Activated CD8-positive, alpha-beta memory T cell treated with anti-CD3 and anti-CD28 coated beads, Interleukin-2, amount 50 U/mL, for 4 hours (primary cell): Measurements from ENCODE around the gene SH3BGRL2.
"Not testable (repeated sequence)": the region's sequence is repeated elsewhere in the genome, so short reads cannot be mapped to it uniquely, and the experiment has no call there.

ENCODE experiments used
- DNase-seq: peaks from one replicate; pipeline ENCODE4 v3.0.0-alpha.2; 2020

The SH3BGRL2 gene

DNA sequence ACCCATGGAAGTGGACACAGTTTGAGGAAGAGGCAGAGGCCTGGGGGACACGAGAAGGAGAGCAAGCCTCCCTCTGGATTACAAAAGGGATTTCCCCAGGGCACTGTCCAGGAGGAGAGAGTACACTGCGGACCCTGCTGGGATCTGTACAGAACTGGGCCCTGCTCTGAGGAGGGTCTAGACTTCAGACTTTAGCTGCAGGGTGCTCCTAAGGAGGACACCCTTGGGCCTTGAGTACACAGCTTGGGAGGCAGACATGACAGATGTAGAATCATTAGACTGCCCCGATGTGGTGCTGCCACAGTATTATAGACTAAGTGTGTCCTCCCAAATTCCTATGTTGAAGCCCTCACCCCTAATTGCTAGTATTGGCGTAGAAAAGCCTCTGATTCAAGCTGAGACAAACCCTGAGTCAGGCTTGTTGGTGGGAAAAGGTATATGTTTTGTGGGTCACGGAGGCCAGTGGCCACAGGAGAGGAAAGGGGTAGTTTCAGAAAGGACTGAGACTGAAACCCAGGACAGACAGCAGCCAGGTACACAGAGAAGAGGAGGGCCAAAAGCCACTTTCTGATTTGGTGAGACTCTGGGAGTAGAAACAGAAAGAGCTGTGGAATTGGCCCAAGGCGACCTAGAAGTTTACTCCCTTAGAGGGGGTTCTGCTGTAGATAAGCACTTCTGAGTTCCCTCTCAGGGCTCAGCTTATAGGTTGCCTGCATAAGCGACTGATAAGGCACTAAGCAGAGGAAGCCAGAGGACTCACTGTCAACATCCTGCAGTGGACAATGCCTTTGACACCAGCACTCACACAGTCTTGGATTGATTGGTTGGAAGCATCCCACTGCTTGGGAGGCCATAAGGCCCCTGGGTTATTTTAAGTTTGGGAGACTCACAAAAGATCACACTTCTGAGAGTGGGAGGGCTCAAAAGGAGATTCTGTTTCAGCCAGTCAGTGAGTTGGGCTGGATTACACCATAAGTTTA lies 16.5 kb upstream of the SH3BGRL2 start:
- no peak for DNase-seq

DNA sequence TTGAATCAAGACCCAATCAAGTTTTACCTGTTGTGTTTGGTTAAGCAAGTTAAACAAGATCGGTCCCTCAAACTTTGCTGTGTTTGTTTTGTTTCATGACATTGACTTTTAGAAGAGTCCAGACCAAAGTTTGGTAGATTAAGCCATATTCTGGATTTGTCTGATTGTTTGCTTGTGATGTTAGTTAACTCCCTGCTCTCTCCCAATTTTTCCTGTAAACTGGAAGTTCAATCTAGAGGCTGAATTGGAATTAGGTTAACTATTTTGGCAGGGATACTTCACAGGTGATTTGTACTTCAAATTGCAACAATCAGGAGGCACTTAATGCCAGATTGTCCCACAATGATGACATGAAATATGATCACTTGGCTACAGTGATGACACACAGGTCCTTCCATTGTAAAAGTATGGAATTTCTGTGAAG lies 13.6 kb upstream of the SH3BGRL2 start:
- no peak for DNase-seq

GRCh38 chr6:79618425-79618824 lies 12.7 kb upstream of the SH3BGRL2 start:
- not testable (repeated sequence) for DNase-seq

- DNase-seq: no peak
Observed at GRCh38 chr6:79621579-79621978, 9.6 kb upstream of the SH3BGRL2 start.

DNA sequence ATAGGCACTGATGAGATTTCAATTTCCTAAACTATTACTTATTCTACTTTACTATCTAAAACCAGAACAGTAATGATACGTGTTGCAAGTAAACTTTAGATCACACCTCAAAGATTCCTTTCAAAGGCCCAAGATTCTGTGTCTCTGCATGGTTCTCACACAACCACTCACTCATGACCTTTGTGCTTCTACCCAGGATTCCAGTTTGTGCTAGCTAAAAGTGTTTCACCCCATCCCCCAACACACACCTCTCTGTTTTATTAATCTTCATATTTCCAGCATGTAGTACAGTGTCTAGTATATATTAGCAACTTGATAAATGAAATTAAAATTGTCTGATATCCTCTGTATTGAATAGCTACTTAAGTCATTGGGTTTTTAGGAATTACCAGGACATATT lies 8.8 kb upstream of the SH3BGRL2 start:
- no peak for DNase-seq

- no peak for DNase-seq
Observed at GRCh38 chr6:79623106-79623505, 8.0 kb upstream of the SH3BGRL2 start.

DNA sequence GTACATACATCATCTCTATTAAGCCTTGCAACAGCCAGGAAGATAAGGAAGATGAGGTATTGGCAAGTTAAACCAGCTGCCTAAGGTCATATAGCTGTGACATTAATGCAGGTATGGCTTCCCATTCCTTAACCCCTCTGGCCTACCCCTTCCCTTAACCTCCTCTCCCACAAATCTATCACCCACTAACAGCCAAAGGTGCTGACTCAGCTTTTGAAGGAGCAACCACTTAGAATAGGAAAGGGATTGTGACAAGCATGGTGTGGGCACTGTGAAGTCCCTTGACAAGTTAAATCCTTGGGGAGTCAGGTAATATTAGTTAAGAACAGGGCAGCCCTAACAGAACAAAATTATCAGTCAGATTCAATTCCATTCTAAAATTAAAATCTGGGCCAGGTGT lies 5.4 kb upstream of the SH3BGRL2 start:
- DNase-seq: no peak

- DNase-seq: no peak
Observed at GRCh38 chr6:79626811-79627210, 4.3 kb upstream of the SH3BGRL2 start.

- no peak for DNase-seq
Observed at GRCh38 chr6:79627422-79627821, 3.7 kb upstream of the SH3BGRL2 start.

DNA sequence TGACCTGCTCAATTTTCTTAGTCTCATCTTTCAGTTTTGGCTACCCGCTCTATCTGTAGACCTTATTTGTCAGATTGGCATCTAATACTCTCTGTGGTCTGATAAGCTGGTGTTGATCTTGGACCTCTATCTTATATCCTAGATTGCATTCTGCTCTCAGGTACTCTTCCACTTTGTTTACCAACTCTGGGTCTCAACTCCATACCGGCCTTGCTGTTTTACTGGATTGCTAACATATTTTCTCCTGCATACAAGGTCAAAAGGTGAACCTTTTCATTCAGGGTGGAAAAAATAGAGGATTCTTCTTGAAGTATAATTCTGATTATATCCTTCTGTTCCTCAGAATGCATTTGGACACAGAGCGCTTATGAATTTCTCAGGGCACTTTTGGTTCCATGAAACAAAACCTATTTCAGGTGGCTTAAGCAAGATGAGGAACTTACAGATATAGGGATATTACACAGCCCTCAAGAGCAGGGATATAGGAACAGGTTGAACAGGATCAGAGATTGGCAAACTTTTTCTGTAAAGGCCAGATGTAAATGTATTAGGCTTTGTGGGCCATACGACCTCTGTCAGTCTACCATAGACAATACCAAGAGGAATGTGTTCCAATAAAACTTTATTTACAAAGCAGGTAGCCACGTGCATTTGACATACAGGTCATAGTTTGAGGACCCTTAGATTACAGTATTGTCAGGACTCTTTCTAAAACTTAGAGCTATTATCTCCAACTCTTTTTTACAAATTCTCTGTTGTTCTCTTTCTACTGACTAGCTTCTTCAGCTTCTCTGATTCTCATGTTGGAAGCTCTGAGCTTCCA lies 2.5 kb upstream of the SH3BGRL2 start:
- no peak for DNase-seq

GRCh38 chr6:79630380-79630882 lies 698 bp upstream of the SH3BGRL2 start:
- no peak for DNase-seq

DNA sequence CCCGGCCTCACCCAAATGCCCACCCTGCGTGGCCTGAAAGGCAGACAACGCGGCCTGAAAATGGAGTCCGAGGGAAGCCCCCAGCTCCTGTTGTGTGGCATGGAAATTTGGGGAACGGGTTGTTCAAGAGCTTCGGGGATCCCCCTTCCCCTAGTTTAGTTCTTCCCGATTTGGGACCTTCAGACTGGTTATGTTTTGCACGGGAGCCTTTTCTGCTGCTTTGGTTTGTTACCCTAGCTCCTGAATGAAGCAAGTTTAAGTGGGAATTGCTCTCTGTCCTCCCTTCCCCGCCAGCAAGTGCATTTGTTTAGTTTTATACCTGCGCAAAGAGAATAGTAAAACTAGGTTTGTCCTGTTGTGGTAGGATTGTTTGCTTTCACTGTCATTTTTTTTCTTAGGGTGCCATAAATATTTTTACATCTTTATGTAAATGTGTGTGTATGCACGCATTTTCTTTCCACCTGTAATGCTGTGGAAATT lies 604 bp downstream of the SH3BGRL2 start:
- no peak for DNase-seq

DNA sequence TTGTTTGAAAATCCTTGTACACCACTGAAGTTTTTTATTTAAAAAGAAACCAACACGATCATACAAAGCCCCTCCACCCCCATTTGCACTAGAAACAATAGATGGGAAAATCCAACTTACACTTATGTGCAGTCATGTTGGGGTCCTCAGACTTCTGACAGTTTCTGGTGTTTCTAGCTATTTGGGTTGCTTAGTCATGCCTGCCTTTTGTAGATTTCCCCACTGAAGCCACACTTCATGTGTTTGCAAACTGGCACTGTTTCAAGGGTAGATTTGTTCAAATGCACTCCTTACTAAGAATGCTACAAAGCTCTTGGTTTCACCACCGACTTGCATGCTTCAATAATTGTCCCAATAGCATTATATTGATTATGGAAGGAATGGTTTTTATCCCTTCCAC lies 1.5 kb downstream of the SH3BGRL2 start:
- no peak for DNase-seq

GRCh38 chr6:79634491-79635231 lies 3.5 kb downstream of the SH3BGRL2 start:
- DNase-seq: no peak

DNA sequence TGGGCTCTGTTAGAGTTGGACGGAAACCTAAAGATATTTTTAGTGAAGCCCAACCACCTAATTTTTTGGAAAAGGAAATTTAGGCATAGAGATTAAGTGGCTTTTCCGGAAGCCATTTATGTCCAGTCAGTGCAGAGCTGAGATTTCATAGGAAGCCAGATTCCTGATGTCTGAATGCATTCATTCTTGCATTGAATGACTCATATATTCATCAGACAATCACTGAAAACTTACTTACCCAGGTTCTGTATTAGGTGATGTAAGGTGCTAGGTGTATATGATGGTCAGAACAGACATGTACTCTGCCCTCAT lies 4.1 kb downstream of the SH3BGRL2 start:
- no peak for DNase-seq

GRCh38 chr6:79636673-79637072 lies 5.5 kb downstream of the SH3BGRL2 start:
- DNase-seq: no peak

DNA sequence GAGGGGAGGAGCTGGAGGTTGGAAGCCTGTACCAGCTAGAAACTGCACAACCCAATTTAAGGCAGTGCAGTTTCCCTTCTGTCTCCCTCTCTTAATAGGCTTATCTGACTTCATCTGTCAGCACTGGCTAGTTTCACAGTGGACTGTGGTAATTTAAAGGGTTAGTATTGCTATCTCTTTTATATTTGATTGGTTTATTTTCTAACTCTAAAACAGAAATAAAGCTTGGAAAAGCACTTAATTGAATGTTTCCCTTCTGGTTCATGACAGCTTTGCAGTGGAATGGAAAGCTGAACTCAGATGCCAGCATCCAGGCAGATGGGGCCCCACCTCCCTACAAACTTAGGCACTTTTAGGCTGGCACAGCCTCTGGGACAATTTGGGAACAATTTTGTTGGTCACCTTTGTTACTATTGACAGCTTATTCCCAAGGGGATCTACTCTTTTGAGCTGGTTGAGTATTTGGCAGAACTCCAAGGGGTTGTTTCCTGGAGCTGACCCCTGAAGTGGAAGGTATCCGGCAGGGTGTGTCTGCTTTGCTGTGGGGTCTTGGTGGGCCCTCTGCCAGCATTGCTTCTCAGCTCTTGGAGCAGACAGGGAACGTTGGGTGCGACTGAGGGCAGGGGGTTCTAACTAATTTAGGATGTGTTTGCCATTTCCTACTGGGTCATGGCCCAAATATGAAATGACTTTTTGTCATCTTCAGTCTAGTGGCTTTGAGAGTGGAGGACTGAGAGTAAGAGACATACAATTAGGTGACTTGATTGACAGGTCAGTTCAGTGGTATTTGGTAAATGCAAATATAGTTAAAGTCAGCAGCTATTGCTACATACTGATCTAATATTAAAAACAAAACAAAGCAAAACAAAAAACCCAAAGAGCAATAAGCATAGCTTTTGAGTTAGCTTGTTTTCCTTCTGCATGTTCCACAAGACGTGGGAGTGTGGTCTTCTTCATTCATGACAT lies 9.3 kb downstream of the SH3BGRL2 start:
- DNase-seq: no peak

- peak; percentile 34 for DNase-seq
Observed at GRCh38 chr6:79646006-79646405, 14.9 kb downstream of the SH3BGRL2 start.

DNA sequence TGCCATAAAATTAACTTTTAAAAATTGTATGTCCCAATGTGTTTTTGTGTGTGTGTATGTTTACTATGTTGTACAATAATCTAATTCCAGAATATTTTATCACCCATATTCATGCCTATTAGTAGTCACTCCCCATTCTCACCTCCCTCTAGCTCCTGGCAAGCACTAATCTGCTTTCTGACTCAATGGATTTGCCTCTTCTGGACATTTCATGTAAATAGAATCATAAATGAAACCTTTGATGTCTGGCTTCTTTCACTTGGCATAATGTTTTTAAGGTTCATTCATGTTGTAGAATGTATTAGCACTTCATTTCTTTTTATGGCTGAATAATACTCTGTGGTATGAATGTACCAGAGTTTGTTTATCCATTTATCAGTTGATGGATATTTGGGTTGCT lies 15.4 kb downstream of the SH3BGRL2 start:
- DNase-seq: no peak

- DNase-seq: no peak
Observed at GRCh38 chr6:79647741-79648140, 16.6 kb downstream of the SH3BGRL2 start.

DNA sequence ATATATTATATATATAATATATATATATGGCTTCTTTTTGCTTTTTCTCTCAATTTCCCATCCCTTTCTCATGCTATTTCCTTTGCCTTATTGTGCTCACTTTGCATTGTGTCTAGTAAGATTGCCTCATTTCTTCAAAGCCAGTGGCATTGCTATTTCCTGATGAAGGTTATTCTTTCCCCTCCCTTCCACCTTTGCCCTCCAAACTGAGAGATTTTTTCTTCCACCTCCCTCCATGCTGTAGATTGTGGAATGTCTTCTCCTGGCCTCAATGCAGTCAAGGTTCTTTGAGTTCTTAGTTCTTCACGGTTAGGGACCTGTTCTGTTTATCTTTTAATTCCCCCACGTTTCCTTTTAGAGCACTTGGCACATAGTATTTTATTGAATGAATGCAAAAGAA lies 17.2 kb downstream of the SH3BGRL2 start:
- no peak for DNase-seq

DNA sequence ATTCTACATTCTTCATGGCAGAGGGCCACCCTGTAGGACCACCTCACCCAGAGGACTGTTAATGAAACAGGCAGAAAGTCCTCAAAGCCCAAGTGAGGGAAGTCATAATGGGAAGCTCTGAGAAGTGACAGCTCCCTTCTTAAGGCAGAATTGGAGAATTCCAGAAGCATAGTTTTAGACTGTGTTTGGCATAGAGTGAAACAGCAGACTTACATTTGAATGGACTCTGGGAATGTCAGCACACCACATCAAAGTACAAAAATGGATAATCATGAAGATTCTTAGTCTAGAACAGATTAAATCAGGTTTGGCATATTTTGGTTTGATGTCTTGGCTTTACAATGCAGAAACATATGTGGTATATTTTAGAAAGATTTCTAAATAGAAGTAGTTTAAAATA lies 17.9 kb downstream of the SH3BGRL2 start:
- DNase-seq: no peak
